HCT116 (cell line): ENCODE results near the gene PDZD8. TPM values are rescaled to one million over a fixed set of nuclear protein-coding genes. Genes with fewer than 3 reads are reported as not detected.

Source experiments
- ATAC-seq: fragments of 200-7000 bp; cut with Tn5 transposase; 2 replicates; pipeline ENCODE4 v1.9.1; 2020; ENCODE audit warnings: mild to moderate bottlenecking, moderate library complexity
- BruUV-seq: library from RNA; stranded (reverse); fragments of 400-500 nt; replicated peaks from 2 replicates; lab custom pipeline; 2021; lab: Mats Ljungman, UMichigan
- CTCF ChIA-PET: fragments of 300-600 bp; sonication (Branson Sonifier 250); formaldehyde crosslinking; loops from one replicate; lab custom pipeline; 2021; ENCODE audit warnings: antibody characterized with exemption; lab: Charles Lee
- POLR2A ChIA-PET: fragments of 300-600, 350-600 bp; sonication (Branson Sonifier 250); formaldehyde crosslinking; loops from one replicate; lab custom pipeline; 2021; ENCODE audit warnings: antibody characterized with exemption; lab: Charles Lee
- RAD21 ChIA-PET, 2 experiments: fragments of 300-600 bp; sonication (Branson Sonifier 250); formaldehyde crosslinking; loops; one replicate each; lab custom pipeline; 2023; ENCODE audit warnings: low total read pairs in 2 of 2; ENCODE audit not compliant: uncharacterized antibody in 2 of 2, unreplicated experiment in 2 of 2, low non-redundant PET in 1 of 2; lab: Charles Lee
- DNase-seq: peaks from one replicate; pipeline ENCODE4 v3.0.0-alpha.2; 2010; ENCODE audit warnings: low read depth, low spot score
- H2AFZ ChIP-seq: fragments of 200-600 bp; shearing (Covaris generic), sonication (generic); 2 replicates; pipeline ENCODE4 v1.6.1; 2017; ENCODE audit warnings: low read depth, mixed run types, mixed read lengths, antibody characterized with exemption, low read length; ENCODE audit not compliant: poor library complexity, severe bottlenecking
- H3K27ac ChIP-seq: 2 replicates; pipeline ENCODE4 v1.5.1; 2012; ENCODE audit warnings: low read depth, low read length
- H3K27me3 ChIP-seq: fragments of 200-600 bp; sonication (generic); 2 replicates; pipeline ENCODE4 v1.6.1; 2016; ENCODE audit warnings: mixed run types, low read length, mixed read lengths; ENCODE audit not compliant: insufficient read depth
- H3K36me3 ChIP-seq, 2 experiments: fragments of 200-500 bp in 1 of 2; fragments of 200-600 bp in 1 of 2; sonication (Bioruptor generic) in 1 of 2; sonication (generic) in 1 of 2; 2 replicates each; pipeline versions ENCODE4 v1.5.1 to v1.6.1; 2014 to 2016; ENCODE audit warnings: low read length in 2 of 2, inconsistent platforms in 1 of 2, mixed read lengths in 1 of 2, mixed run types in 1 of 2; ENCODE audit not compliant: insufficient read depth in 2 of 2, control insufficient read depth in 1 of 2
- H3K4me1 ChIP-seq, 2 experiments: fragments of 200-600 bp in 1 of 2; sonication (generic) in 1 of 2; 2 replicates each; pipeline versions ENCODE4 v1.5.1 to v1.6.1; 2012 to 2017; ENCODE audit warnings: low read length in 2 of 2, inconsistent platforms in 1 of 2, mild to moderate bottlenecking in 1 of 2, mixed read lengths in 1 of 2, mixed run types in 1 of 2, moderate library complexity in 1 of 2; ENCODE audit not compliant: insufficient read depth in 2 of 2, control insufficient read depth in 1 of 2
- H3K4me2 ChIP-seq: fragments of 200-600 bp; sonication (generic); 2 replicates; pipeline ENCODE4 v1.6.1; 2017; ENCODE audit warnings: mixed run types, low read length, mixed read lengths
- H3K4me3 ChIP-seq, 2 experiments: fragments of 200-600 bp in 1 of 2; sonication (generic) in 1 of 2; replicated peaks in 1 of 2; 2 replicates each; pipeline ENCODE4 v1.5.1; 2011 to 2016; ENCODE audit warnings: low read length in 2 of 2, control low read depth in 1 of 2, low read depth in 1 of 2, mild to moderate bottlenecking in 1 of 2, mixed read lengths in 1 of 2, mixed run types in 1 of 2
- H3K79me2 ChIP-seq: fragments of 200-600 bp; sonication (generic); 2 replicates; pipeline ENCODE4 v1.6.1; 2017; ENCODE audit warnings: mild to moderate bottlenecking, mixed run types, low read length, moderate library complexity, mixed read lengths; ENCODE audit not compliant: insufficient read depth
- H3K9ac ChIP-seq: fragments of 200-600 bp; sonication (generic); 2 replicates; pipeline ENCODE4 v1.6.1; 2016; ENCODE audit warnings: low read length, mixed read lengths
- H3K9me2 ChIP-seq: fragments of 200-600 bp; sonication (generic), shearing (Covaris generic); 2 replicates; pipeline ENCODE4 v1.6.1; 2017; ENCODE audit warnings: mixed run types, mild to moderate bottlenecking, moderate library complexity; ENCODE audit not compliant: insufficient read depth
- H3K9me3 ChIP-seq, 2 experiments: fragments of 200-500 bp in 1 of 2; fragments of 200-600 bp in 1 of 2; sonication (Bioruptor generic) in 1 of 2; sonication (generic) in 1 of 2; 2 replicates each; pipeline ENCODE4 v1.6.1; 2014 to 2017; ENCODE audit warnings: low read length in 2 of 2, mixed read lengths in 2 of 2, inconsistent platforms in 1 of 2, low read depth in 1 of 2, mild to moderate bottlenecking in 1 of 2, mixed run types in 1 of 2, moderate library complexity in 1 of 2; ENCODE audit not compliant: control insufficient read depth in 1 of 2, insufficient read depth in 1 of 2
- H4K20me1 ChIP-seq: fragments of 200-600 bp; sonication (generic), shearing (Covaris generic); 2 replicates; pipeline ENCODE4 v1.6.1; 2017; ENCODE audit warnings: mixed run types, mild to moderate bottlenecking, moderate library complexity; ENCODE audit not compliant: insufficient read depth
- CBX3 ChIP-seq: IDR thresholded peaks from 2 replicates; pipeline ENCODE4 v1.6.1; 2012; ENCODE audit warnings: low read depth
- CTCF ChIP-seq, 3 experiments: fragments of 200-600 bp in 1 of 3; sonication (generic) in 1 of 3; IDR thresholded peaks in 2 of 3; conservative IDR thresholded peaks in 1 of 3; 2 replicates each; pipeline ENCODE4 v1.5.1; 2012 to 2017; ENCODE audit warnings: low read depth in 2 of 3, low read length in 2 of 3, antibody characterized with exemption in 1 of 3, borderline replicate concordance in 1 of 3, control low read depth in 1 of 3, mild to moderate bottlenecking in 1 of 3, mixed read lengths in 1 of 3, mixed run types in 1 of 3, moderate library complexity in 1 of 3; ENCODE audit not compliant: insufficient read depth in 1 of 3
- EGR1 ChIP-seq: IDR thresholded peaks from 2 replicates; pipeline ENCODE4 v1.6.1; 2012; ENCODE audit warnings: low read depth
- ELF1 ChIP-seq: IDR thresholded peaks from 2 replicates; pipeline ENCODE4 v1.6.1; 2012; ENCODE audit warnings: low read depth, borderline replicate concordance
- EZH2 ChIP-seq: fragments of 200-600 bp; sonication (generic); IDR thresholded peaks from 2 replicates; pipeline ENCODE4 v1.6.1; 2017; ENCODE audit warnings: antibody characterized with exemption, mixed run types
- EZH2phosphoT487 ChIP-seq: fragments of 200-600 bp; IDR thresholded peaks from 2 replicates; pipeline ENCODE4 v1.6.1; 2018; ENCODE audit warnings: antibody characterized with exemption, borderline replicate concordance
- FOSL1 ChIP-seq: IDR thresholded peaks from 2 replicates; pipeline ENCODE4 v1.6.1; 2012; ENCODE audit warnings: low read depth
- JUND ChIP-seq: IDR thresholded peaks from 2 replicates; pipeline ENCODE4 v1.6.1; 2012
- MAX ChIP-seq: IDR thresholded peaks from 2 replicates; pipeline ENCODE4 v1.6.1; 2012
- POLR2A ChIP-seq: IDR thresholded peaks from 2 replicates; pipeline ENCODE4 v1.7.0; 2011; ENCODE audit warnings: borderline replicate concordance; ENCODE audit not compliant: insufficient read depth, insufficient read length; ENCODE audit errors: extremely low read depth
- SIN3A ChIP-seq: IDR thresholded peaks from 2 replicates; pipeline ENCODE4 v1.6.1; 2012; ENCODE audit warnings: low read depth
- ZNF274 ChIP-seq: fragments of 200-500 bp; sonication (Bioruptor generic); IDR thresholded peaks from 2 replicates; pipeline ENCODE4 v1.6.1; 2014; ENCODE audit warnings: mild to moderate bottlenecking, low read depth, low read length, inconsistent platforms
- intact Hi-C: fragments of 100-400 bp; cut with micrococcal nuclease; formaldehyde crosslinking; loops from 2 replicates; pipeline ENCODE4 v1.10.0; 2022
- total RNA-seq: library from RNA; stranded (reverse); gene quantifications from one replicate; pipeline ENCODE4 v1.2.1, GENCODE V29; 2021; ENCODE audit not compliant: unreplicated experiment

PDZD8 gene
- total RNA-seq, 1 experiment from 2014 or later = 61.7 TPM

- no TSS peak for BruUV-seq
- POLR2A ChIA-PET = no interaction called here
- no peaks in the 10 kb centered on the region for H4K20me1 ChIP-seq
- no peaks in the 10 kb centered on the region for H3K9me3 ChIP-seq
- H3K36me3 ChIP-seq = no peaks in the 10 kb centered on the region
- no peaks in the 10 kb centered on the region for H3K9me2 ChIP-seq
- RAD21 ChIA-PET = no interaction called here
- H3K4me3 ChIP-seq = no peak overlapping the region
- H2AFZ ChIP-seq = no peak overlapping the region
- no peaks in the 10 kb centered on the region for H3K4me1 ChIP-seq
- no peak overlapping the region for H3K4me2 ChIP-seq
- no peak overlapping the region for H3K9ac ChIP-seq
- no peak for TF ChIP-seq POLR2A
- TF ChIP-seq EZH2 = no peak
- no peak for TF ChIP-seq CTCF (IDR thresholded peaks at IDR 0.05 in 2 of 3, conservative IDR thresholded peaks at IDR 0.05 in 1 of 3; ENCODE audit: borderline replicate concordance in 1 of 3, insufficient read depth in 1 of 3, low read depth in 2 of 3, low read length in 2 of 3)
- TF ChIP-seq ELF1 = no peak
- no peak for TF ChIP-seq ZNF274
- TF ChIP-seq FOSL1 = no peak
- no peak for TF ChIP-seq SIN3A
- no peak for TF ChIP-seq CBX3
- no peak for TF ChIP-seq EZH2phosphoT487
- no peak for TF ChIP-seq EGR1
- TF ChIP-seq MAX = no peak
- no peak for TF ChIP-seq JUND
- H3K79me2 ChIP-seq = no peaks in the 10 kb centered on the region
- no peak for ATAC-seq
- CTCF ChIA-PET = no interaction called here
- peaks cover 40% of the 10 kb centered on the region for H3K27me3 ChIP-seq
- intact Hi-C loops = no loop called here
- DNase-seq = no peak
- H3K27ac ChIP-seq = no peak overlapping the region
Observed at GRCh38 chr10:117382861-117383260, 7.6 kb upstream of the PDZD8 start.
